ENCODE data around the gene GADD45GIP1.
"Not testable (repeated sequence)": the region's sequence is repeated elsewhere in the genome, so short reads cannot be mapped to it uniquely, and the experiment has no call there.

GADD45GIP1 gene

GRCh38 chr19:12987781-12988180 lies 30.8 kb upstream of the GADD45GIP1 start:
- DNase-seq (ENCODE audit: low spot score): no peak

GRCh38 chr19:12987190-12987589 lies 30.2 kb upstream of the GADD45GIP1 start:
- DNase-seq (ENCODE audit: low spot score): no peak

- DNase-seq (ENCODE audit: low spot score): no peak
These were observed 29.7 kb upstream of the GADD45GIP1 start for GRCh38 chr19:12986726-12987125.

DNA sequence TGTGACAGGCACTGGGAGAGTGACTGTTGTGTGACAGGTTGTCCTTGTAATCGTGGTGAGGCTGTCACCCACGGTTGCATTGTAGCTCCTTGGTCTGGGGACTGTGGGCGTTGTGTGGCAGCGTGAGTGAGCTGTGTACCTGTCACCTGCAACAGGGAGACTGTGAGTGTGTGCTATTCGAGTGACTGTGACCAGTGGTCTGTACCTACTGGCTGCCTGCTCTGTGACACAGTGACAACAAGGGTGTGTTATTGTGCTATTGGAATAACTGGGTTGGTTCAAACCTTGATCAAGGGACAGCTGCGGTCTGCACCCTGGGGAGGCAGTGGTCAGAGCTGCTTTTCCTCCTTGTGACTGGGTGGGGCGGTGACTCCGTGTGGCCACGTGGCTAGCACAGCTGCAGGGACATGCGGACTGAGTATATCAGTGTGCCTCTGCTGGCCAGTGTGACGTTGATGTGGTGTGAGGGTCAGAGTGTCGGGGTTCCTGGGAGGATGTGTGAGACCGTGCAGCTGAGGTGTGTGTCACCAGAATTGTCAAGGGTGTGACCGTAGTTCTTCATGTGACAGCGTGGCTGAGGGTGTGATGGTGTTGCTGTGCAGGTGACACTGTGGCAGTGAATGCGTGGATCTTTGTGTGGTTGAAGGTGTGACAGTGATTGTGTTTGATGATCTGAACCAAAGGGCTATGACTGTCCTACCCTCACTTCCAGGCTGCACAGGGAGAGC lies 28.2 kb upstream of the GADD45GIP1 start:
- peak; percentile 83 for DNase-seq (ENCODE audit: low spot score)

DNA sequence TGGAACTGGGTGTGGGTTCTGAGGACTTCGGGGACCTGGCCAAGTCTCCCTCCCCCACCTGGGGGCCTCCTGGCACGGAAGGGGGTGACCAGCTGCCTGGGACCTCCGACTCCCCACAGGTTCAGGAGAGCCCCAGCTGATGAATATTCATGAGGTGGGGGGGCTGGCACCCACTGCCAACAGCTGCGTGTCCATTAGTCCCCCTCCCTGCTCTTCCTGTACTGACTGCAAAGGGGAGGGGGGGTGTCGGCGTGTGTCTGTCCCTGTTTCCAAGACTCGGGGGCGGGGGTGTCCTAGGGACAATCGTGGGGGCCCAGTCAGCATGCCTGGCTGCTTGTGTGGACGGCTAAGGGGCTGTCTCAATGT lies 27.6 kb upstream of the GADD45GIP1 start:
- no peak for DNase-seq (ENCODE audit: low spot score)

DNA sequence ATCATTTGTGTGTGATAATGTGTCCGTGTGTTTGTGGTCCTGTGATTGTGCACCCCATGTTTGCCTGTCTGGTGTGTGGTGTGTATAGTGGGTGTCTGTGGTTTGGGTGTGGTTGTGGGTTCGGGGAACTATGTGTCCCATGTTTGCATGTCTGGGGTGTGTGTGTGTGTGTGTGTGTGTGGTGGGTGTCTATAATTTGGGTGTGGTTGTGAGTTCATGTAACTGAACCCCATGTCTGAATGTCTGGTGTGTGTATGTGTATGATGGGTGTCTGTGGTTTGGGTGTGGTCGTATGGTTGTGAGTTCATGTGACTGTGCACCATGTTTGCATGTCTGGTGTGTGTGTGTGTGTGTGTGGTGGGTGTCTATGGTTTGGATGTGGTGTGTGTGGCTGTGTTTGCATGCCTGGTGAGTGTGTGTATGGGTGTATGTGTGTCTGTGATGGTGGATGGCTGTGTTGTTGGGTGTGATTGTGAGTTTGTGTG lies 27.2 kb upstream of the GADD45GIP1 start:
- DNase-seq (ENCODE audit: low spot score): no peak

DNA sequence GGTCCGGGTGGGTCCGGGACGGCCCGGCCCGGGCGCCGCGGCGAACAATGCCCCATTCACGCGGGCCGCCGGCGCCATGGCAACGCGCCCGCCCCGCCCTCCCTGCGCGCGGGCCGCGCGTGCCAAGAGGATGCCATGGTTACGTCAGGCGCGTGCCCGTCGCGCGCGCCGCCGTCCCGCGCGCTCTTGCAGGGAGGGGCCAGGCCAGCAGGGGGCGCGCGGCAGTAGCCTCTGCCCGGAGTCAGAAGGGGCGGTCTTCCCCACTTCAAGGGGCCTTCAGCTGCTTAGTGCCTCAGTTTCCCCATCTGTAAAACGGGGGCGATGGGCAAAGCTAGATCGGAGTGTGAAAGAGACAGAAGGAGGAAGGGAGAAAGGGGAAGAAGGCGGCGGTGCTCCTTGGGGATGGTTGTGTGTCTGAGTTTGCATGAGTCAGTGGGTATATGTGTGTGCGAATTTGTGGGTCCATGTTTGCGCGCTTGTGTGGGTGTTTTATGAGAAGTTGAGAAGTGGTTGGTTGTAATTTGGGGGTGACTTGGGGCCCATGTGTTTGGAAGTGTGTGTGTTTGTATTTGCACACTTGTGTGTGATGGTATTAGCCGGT lies 26.6 kb upstream of the GADD45GIP1 start:
- DNase-seq (ENCODE audit: low spot score): peak; percentile 87

DNA sequence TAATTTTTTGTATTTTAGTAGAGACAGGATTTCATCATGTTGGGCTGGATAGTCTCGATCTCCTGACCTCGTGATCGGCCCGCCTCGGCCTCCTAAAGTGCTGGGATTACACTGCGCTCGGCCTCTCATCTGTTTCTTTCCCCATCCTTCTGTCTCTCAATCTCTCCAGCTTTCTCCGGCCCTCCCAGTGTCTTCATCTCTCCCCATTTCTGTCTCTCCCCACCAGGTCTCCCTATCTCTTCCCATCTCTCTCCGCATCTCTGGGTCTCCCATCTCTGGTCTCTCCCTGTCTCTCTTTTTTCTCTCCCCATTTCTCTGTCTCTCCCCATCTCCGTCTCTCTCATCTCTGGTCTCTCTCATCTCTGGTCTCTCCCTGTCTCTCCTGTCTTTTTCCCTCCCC lies 26.1 kb upstream of the GADD45GIP1 start:
- DNase-seq (ENCODE audit: low spot score): no peak

DNA sequence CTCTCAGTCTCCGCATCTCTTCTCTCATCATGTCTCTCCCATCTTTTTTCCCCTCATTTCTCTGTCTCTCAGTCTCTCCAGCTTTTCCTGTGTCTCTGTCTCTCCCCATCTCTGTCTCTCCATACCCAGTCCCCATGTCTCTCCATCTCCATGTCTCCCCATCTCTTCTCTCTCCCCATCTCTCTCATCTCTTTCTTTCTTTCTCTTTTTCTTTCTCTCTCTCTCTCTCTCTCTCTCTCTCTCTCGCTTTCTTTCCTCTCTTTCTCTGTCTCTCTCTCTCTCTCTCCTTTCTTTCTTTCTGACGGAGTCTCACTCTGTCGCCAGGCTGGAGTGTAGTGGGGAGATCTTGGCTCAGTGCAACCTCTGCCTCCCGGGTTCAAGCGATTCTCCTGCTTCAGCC lies 25.6 kb upstream of the GADD45GIP1 start:
- no peak for DNase-seq (ENCODE audit: low spot score)

DNA sequence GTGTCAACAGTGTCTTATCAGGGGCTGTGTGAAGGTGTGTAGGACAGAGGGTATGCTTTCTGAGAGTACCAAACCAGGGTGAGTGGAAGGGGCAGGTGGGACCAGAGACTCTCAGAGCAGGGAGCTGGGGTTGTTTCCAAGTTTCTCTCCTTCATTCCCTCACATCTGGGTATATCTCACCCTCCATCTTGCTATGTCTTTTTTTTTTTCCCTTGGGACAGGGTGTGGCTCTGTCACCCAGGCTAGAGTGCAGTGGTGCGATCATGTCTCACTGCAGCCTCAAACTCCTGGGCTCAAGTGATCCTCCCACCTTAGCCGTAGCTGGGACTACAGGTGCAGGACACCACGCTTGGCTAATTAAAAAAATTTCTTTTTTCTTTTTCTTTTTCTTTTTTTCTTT lies 23.0 kb upstream of the GADD45GIP1 start:
- no peak for DNase-seq (ENCODE audit: low spot score)

GRCh38 chr19:12976109-12976508 lies 19.1 kb upstream of the GADD45GIP1 start:
- DNase-seq (ENCODE audit: low spot score): not testable (repeated sequence)

GRCh38 chr19:12975221-12975741 lies 18.3 kb upstream of the GADD45GIP1 start:
- no peak for DNase-seq (ENCODE audit: low spot score)

- no peak for DNase-seq (ENCODE audit: low spot score)
These were observed 17.5 kb upstream of the GADD45GIP1 start for GRCh38 chr19:12974301-12975220.

GRCh38 chr19:12973236-12973635 lies 16.2 kb upstream of the GADD45GIP1 start:
- DNase-seq (ENCODE audit: low spot score): no peak

DNA sequence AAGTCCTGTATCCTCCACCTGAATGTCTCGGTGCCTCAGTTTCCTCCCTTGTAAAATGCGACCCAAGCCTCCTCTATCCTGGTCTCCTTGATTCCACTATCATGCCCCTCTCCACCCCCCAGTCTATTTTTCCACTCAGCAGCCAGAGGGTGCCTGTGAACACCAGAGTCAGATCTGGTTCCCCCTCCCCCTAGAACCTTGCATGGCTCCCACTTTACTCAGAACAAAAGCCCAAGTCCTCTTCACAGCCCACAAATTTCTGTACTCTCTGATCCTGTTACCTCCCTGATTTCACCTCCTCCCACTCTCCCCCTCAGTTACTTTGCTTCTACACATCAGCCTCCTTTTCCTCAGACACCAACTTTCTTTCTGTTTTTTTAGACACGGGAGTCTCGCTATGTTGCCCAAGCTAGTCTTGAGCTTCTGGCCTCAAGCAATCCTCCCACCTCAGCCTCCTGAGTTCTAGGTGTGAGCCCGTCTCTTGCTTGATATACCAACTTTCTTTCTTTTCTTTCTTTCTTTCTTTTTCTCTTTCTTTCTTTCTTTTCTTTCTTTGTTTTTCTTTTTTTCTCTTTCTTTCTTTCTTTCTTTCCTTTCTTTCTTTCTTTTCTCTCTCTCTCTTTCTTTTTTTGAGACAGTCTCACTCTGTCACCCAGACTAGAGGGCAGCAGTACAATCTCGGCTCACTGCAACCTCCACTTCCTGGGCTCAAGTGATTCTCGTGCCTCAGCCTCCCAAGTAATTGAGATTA lies 13.2 kb upstream of the GADD45GIP1 start:
- no peak for DNase-seq (ENCODE audit: low spot score)

GRCh38 chr19:12969292-12969988 lies 12.4 kb upstream of the GADD45GIP1 start, which contains the start of gene DAND5:
Gene DAND5, plus strand, starts transcription at chr19:12969576. Its CDS starts 85 bp downstream, at chr19:12969661.
- DNase-seq (ENCODE audit: low spot score): no peak

- no peak for DNase-seq (ENCODE audit: low spot score)
These were observed 10.9 kb upstream of the GADD45GIP1 start for GRCh38 chr19:12967907-12968306.

DNA sequence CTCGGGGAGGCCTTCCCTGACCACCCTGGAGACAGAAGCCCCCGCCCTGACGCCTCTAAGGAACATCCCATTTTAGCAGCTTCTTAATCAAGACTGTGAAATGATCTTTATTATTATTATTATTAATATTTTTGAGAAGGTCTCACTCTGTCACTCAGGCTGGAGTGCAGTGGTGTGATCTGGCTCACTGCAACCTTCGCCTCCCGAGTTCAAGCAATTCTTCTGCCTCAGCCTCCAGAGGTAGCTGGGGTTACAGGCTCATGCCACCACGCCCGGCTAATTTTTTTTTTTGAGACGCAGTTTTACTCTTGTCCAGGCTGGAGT lies 8.8 kb upstream of the GADD45GIP1 start:
- no peak for DNase-seq (ENCODE audit: low spot score)

DNA sequence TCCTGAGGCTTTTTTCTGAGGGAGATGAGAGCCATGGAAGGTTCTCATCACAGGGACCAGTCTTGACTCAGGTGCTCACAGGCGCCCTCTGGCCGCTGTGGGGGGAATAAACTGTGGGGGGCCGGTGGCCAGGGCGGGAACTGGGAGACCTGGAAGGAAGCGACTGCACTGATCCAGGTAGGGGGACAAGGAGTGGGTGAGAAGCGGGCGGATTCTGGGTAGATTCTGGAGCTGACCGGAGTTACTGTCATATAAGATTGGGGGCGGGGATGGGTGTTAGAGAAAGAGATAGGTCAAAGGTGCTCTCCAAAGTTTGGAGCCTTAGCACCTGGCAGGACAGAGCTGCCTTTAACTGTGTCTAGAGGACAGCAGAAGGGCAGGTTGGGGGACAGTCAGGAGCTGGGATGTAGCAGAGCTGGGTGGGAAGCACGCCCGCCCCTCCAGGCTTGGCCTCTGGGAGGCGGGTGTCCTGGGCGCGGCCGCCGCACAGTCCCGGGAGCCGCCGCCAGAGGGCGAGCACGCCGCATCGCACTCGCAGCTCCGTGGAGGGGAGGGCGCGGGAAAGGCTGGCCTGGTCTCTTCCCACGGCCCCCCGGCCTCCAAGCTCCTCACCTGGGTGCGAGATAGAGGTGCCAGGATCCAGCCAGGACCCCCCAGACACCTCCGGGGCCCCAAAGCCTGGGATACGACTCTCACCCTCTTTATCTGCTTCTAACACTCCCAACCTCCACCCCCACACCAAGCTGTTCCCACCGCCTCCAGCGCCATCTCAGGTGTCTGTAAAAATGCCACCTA lies 8.2 kb upstream of the GADD45GIP1 start:
- DNase-seq (ENCODE audit: low spot score): peak; percentile 74

DNA sequence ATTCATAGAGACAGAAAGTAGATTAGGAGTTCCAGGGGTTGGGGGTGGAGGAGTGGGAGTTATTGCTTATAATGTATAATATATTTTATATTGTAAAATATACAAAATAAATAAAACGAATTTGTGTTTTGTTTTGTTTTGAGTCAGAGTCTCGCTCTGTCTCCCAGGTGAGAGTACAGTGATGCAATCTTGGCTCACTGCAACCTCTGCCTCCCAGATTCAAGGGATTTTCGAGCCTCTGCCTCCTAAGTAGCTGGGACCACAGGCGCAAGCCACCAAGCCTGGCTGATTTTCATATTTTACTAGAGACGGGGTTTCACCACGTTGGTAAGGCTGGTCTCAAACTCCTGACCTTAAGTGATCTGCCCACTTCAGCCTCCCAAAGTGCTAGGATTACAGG lies 2.5 kb upstream of the GADD45GIP1 start:
- no peak for DNase-seq (ENCODE audit: low spot score)

Measured in LoVo (cell line).